Stimulated activated CD4-positive, alpha-beta T cell treated with anti-CD3 and anti-CD28 coated beads, Interleukin-12 subunit alpha, Interleukin-12 subunit beta, amount 100 ng/mL, for 4 hours (primary cell): Measurements from ENCODE around the gene DAGLA.
A peak's percentile ranks its signal among the peaks of the same experiment; 100 is the strongest.

Source experiments
- DNase-seq: peaks from one replicate; pipeline ENCODE4 v3.0.0-alpha.2; 2020

Gene DAGLA

DNA sequence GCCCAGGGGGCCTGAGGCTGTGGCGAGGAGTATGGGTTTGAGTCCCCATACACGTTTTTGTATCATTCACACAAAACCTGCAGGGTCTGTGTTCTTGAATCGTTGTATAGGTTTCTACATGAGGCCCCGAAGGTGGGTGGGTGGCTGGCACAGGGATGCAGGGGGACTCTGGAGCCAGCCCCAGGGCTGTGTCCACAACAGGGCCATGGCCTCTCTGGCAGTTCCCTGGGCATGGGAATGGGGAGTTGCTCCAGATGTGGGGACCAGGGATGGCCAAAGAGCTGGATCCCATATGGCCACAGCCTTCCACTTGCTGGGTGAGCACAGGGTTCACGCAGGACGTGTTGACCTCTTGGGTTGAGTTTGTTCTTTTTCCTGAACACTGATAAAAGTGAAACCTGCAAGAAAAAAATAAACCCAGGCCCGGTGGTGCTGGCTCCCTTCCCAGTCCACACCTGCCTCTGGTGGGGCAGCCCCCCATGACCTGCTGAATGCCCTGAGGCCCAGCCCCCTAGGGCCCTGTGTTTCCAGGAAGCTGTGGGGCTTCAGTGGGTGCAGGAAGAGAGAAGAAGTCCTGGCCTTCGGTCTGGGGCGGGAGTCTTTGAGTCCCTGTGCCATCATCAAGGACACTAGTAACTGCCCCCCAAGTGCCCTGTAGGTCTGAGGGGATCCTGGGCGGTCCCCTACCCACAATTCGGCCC lies 88.3 kb downstream of the DAGLA start:
- DNase-seq: no peak

DNA sequence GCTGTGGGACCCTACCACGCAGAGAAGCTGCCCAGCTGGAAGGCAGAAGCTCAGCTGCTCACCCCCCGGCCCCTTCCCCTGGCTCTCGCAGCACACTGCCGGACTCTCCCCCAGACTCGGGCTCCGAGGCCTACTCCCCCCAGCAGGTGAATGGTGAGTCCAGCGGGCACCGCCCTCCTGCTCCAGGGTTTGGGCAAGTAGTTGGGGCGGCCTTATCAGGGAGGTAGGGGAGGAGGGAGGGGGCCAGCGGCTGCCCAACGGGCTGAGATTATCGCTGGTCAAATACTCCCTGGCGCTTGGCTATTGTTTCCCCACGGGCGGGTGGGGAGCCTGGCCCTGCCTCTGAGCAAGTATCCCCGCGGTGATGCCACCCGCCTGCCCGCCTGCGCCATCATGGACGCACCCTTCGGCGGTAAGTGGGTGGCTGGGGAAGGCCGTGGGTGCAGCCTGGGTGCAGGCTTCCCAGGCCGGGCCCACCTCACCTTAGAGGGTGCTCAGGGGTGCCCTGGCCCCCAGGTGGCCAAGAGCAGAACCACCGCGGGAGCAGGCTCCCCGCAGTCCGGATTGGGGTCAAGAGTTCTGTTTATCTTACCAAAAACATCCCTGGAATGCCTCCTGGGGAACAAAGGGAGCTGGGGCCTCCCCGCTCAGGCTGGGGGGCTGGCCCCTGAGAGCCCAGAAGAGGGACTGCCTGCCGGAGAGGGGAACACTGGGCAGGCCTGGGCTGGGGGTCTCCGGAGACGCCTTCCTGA lies 89.2 kb downstream of the DAGLA start:
- DNase-seq: no peak

DNA sequence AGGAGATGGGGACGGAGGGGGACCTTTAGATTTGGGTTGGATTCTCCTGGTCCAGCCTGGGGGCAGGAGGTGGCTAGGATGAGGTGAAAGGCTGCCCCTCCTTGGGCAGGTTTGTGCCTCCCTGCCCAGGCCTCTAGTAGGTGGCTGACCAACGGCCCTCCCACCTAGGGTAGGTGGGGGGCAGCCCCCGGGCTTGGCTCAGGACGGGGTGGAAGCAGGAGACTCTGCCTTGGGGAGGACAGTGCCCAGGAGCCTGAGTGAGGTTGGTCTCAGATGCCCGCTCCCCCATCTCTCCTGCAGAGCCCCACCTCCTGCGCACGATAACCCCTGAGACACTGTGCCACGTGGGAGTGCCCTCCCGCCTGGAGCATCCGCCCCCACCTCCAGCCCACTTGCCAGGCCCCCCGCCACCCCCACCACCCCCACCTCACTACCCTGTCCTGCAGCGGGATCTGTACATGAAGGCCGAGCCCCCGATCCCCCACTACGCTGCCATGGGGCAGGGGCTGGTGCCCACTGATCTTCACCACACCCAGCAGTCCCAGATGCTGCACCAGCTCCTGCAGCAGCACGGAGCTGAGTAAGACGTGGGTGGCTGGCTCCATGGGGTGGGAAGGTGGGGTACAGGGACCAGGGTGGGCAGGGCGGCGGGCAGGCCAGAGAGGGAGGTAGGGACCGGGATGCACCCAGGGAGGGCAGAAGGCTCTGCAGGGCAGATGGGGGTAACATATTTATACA lies 89.9 kb downstream of the DAGLA start:
- no peak for DNase-seq

DNA sequence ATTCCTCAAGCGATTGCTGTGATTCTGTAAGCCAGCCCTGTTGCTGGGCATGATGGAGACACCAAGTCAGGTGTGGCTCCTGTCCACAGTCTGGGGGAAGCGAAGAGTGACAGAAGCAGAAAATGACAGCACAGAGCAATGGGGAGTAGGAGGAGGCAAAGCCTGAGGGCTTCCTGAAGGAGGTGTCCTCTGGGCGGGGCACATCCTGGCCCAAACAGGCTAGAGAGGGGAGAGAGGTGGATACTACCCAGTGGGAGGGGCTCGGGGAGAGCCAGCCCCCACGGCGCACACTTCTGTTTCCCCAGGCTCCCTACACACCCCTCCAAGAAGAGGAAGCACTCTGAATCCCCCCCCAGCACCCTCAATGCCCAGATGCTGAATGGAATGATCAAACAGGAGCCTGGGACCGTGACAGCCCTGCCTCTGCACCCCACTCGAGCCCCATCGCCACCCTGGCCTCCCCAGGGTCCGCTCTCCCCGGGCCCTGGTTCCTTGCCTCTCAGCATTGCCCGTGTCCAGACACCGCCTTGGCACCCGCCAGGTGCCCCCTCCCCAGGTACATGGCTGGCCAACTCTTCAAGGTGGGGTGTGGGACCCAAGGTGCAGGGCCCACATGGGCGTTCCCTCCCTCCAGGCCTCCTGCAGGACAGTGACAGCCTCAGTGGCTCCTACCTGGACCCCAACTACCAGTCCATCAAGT lies 91.2 kb downstream of the DAGLA start:
- DNase-seq: no peak

DNA sequence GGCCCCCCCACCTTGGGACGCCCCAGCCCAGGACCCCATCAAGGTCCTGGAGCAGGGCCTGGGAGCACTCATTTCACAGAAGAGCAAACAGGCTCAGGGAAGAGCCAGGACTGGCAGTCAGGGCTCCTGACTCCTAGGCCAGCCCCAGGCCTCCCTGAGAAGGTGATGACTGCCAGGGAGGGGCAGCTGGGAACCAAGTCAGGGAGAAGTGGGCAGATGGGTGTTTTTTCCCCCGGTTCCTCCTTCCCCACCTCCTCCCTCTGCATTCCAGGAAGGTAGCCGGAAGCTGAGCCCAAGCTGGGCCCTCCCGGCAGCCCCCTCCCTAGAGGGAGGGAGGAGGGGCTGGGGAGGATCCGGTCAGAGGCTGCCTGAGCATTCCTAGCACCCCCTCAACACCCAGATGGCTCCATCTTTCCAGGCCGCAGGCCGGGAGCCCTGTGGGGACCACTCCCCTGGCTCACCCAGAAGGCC lies 91.8 kb downstream of the DAGLA start:
- no peak for DNase-seq

DNA sequence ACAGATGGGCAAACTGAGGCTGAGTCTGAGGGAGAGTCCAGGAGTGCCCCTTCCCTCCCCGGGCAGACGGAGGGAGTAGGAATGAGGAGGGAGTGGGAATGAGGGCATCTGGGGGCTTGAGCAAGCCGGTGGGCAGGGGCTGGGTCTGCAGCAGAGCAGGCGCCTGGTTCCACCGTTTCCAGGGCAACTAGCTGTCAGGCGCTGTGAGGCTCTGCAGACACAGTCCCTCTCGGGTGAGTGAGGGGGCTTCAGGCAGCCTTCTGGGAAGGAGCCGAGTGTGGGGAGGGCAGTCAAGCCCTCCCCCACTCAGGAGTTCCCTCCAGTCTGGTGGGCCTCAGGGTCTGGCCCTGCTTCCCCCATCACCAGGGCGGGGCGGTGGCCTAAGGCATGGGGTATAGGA lies 93.2 kb downstream of the DAGLA start:
- DNase-seq: no peak

DNA sequence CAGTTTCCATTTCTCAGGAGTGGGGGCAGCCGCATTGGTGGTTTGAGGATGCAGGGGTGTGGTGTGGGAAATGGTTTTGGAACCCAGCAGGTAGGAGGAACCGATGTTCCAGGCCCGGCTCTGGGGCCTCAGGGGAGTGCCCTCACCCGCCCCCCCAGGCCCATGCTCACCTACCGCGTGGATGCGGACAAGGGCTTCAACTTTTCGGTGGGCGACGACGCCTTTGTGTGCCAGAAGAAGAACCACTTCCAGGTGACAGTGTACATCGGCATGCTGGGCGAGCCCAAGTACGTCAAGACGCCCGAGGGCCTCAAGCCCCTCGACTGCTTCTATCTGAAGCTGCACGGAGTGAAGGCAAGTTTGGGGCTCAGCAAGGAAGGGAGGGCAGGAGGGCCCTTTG lies 93.6 kb downstream of the DAGLA start:
- no peak for DNase-seq

DNA sequence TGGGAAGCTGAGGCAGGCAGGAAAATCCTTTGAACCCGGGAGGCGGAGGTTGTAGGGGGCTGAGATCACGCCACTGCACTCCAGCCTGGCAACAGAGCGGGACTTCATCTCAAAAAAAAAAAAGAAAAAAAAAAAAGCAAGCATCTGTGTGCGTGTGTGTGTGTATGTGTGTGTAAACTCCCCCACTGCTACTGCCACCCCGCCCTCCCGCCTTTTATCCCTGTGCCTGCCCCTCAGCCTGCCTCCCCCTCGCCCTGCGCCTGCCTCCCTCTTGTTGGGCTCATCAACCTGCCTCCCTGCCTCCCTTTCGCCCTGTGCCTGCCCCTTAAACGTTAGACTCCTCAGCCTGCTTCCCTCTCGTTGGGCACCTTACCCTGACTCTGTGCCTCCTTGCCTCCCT lies 94.2 kb downstream of the DAGLA start:
- DNase-seq: no peak

DNA sequence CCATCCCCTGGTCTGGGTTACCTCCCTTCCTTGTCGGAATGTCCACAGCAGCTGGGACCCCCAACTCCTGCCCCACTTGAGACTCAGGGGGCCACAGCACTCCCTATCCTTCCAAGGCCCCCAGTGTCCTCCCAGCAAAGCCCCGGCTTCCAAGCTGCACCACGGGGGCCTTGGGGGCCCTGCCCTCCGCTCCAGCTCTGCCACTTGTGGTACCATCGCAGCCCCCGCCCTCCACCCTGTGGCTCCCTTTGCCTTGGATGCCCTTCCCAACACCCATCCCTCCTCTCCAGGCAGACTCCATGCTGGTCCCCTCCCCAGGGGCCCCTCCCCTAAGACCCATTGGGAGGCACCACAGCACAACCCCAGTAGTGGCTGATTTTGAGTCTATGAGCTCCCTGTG lies 94.9 kb downstream of the DAGLA start:
- DNase-seq: no peak

DNA sequence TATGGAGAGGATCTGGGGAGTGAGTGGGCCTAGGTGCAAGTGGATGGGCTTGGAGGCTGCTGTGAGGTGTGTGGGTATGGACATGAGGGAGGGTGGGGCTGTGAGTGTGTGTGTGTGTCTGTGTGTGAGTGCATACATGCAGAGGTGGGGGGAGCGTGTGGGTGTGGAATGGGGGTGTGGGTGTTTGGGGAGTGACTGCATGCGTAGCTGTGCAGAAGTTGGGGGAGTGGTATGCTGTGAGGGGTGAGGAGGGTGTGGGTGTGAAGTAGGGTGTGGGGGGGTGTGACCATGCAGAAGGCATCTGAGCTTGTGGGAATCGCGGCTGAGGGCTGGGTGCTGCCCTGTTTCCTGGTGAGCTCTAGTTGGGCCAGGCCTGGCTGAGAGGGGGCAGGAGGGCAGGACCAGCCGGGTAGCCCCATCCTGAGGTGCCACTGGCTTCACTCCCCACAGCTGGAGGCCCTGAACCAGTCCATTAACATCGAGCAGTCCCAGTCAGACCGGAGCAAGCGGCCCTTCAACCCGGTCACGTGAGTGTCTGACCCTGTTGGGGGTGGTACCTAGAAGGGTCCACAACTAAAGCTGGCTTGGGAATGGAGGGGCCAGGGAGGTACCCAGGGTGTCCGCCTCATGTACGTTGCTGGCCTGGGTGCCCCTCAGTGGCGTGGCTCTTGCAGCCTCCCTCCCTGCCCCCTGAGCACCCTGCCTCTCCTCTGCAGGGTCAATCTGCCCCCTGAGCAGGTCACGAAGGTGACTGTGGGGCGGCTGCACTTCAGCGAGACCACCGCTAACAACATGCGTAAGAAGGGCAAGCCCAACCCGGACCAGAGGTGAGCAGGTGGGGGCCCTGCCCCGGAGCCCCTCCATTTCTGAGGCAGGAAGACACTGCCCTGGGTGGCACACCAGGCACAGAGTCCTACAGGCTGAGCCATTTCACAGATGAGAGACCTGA lies 95.7 kb downstream of the DAGLA start:
- DNase-seq: no peak

DNA sequence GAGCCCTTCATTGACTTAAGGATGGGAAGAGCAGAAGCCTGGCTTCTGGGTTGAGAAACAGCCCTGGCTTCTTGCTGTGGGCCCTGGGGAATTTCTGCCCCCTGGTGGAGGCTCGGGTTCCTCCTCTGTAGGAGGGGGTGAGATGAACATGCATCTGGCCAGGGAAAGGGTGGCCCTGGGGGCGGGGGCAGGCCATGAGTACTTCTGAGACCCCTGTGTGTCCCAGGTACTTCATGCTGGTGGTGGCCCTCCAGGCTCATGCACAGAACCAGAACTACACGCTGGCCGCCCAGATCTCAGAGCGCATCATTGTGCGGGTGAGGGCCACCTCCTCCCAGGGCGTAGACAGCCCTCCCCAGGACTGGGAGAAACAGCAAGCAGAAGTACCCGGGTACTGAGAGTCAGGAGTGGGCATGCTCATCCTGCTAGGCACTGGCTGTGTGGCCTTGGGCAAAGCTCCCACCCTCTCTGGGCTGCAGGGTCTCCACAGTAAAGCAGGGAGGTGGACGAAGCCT lies 96.4 kb downstream of the DAGLA start:
- DNase-seq: peak; percentile 60

DNA sequence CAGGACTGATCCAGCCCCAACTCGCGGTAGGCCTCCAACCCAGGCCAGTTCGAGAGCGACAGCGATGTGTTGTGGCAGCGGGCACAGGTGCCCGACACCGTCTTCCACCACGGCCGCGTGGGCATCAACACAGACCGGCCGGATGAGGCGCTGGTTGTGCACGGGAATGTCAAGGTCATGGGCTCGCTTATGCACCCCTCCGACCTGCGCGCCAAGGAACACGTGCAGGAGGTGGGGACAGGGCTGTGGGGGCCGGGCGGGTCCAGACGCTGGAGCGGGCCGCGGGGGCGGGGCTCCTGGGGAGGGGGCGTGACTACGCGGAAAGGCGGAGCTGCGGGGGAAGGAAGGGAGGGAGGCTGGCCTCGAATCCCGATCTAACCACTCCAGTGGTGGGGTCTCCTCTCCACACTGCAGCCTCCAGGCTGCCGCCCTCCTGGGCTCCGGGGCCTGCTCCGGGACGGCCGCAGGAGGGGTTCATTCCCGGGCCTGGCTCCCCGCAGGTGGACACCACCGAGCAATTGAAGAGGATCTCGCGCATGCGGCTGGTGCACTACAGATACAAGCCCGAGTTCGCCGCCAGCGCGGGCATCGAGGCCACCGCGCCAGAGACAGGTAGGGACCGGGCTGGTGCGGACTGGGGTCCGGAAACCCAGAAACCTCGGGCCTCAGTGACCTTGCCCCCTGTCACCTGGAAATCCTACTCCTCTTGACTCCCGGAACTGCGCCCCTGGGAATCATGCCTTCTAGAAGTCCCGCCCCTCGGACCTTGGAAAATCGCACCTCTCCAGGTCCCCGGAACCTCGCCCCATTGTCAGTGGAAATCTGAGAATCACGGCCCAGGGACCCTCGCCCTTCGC lies 97.3 kb downstream of the DAGLA start:
- peak; percentile 65 for DNase-seq

DNA sequence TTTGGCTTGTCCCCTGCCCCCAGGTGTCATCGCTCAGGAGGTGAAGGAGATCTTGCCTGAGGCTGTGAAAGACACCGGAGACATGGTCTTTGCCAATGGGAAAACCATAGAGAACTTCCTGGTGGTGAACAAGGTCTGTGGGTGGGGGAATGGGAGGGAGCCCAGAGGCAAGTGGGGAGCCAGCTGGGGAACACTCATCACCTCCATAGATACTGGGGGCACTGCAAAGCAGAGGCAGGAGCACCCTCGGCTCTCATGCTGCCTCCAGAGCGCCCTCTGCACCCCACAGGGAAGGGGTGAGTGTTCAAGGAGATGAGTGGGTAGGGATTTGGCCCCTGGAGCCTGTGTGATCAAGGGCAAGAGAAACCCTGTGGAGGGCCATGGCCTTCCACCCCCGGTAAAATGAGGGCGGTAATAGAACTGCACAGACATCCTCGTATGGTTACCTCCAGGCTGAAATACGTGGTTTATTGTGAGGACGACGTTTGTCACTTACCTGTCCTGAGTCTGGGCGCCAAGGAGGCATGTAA lies 98.2 kb downstream of the DAGLA start:
- no peak for DNase-seq

DNA sequence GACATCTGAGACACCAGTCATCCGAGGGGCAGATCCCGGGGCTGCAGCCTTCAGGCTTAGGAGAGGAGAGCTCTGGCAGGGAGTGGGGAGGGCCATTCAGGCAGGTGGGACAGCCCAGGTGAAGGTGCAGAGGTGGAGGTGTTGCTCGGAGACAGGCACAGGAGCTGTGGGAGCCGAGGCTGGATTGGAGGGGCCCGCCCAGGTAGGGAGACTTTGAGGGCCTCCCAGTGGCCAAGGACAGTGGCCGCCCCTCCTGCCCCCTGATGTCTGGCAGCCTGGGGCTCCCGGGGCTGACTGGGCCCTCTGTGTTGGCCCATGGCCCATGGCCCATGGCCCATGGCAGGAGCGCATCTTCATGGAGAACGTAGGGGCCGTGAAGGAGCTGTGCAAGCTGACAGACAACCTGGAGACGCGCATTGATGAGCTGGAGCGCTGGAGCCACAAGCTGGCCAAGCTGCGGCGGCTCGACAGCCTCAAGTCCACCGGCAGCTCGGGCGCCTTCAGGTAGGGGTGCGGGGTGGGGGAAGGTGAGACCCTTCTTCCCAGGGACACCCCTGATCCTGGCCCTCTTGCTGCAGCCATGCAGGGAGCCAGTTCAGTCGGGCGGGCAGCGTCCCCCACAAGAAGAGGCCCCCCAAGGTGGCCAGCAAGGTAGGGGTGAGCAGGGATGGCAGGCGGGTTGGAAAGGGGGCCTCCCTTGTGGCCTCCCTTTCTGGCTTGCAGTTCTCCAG lies 98.9 kb downstream of the DAGLA start:
- DNase-seq: no peak

DNA sequence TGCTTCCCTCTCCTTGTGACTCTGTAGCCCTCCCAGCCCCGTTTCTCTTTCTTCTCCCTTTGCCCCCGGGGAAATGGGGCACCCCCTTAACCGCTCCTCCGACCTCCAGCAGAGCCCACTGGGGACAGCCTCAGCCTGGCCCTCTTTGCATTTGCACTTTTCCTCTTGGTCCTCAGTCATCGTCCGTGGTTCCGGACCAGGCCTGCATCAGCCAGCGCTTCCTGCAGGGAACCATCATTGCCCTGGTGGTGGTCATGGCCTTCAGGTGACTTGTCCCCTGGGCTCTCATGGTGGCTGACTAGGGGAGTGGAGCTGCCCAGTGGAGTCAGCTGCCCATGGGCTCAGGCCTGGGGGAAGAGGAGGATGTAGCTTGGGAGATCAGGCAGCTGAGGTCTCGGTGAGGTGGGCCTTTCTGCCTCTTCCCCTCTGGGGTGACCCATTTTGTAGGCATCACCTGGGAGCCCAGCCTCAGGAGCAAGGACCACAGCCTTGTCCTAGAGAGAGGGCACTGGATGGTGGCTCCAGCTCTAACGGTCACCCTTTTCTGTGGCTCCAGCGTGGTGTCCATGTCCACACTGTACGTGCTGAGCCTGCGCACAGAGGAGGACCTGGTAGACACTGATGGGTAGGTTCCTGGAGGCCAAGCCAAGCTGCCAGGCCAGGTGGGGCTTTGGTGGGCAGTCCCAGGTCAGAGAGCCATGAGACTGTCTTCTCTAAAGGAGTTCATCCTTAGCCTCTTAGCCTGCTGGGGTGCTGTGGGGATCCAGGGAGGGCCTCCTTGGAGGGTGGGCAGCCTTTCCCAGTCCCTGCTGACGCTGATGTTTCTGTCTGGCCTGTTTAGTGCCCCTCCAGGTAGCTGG lies 99.7 kb downstream of the DAGLA start:
- no peak for DNase-seq

DNA sequence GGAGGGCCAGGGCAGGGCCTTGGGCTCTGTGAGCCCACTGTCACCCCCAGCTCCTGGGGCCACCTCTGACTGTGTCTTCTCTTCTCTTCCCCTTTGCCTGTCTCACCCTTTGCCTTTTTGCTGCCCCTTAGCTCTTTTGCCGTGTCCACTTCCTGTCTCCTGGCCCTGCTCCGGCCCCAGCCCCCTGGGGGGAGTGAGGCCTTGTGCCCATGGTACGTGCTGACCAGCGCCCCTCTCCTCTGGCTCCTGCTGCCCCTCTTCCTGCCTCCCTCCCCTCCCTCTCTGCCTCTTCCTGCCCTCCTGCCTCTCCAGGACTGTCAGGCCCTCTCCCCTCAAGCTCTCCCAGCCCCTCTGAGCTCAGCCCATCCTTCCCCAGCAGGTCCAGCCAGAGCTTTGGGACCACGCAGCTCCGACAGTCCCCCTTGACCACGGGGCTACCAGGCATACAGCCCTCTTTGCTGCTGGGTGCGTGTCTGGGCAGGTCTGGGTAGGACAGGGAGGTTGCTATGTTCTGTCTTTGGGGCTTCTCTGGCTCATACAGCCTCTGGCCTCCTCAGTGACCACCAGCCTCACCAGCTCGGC lies 100.5 kb downstream of the DAGLA start:
- no peak for DNase-seq

DNA sequence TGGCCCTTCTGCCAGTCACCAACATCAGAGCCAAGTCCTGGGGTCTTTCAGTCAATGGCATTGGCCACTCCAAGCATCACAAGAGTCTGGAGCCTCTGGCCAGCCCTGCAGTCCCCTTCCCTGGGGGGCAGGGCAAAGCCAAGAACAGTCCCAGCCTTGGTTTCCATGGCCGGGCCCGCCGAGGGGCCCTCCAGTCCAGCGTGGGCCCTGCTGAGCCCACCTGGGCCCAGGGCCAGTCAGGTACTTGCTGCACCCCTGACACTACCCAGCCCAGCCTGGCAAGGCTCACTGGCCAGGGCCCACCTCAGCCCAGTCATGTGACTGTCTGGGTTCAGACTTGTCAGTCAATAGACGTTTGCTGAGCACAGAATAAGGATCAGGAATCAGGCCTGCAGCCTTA lies 101.4 kb downstream of the DAGLA start:
- no peak for DNase-seq

DNA sequence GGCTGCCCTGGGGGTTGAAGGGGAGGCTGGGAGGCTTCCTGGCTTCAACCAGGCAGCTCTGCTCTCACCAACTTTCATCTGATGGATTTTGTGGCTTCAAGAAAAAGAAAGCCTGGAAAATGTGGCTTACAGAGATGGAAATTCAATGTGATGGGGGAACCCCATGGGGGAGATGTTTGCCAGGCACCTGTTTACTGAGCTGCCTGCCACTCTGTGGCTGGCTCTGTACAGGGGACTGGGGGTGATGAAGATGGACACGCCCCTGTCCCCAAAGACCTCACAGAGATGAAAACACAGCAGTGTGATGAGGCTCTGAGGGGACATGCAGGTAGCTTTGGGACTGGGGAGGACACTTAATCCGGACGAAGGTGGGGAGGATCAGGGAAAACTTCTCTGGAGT lies 102.1 kb downstream of the DAGLA start:
- DNase-seq: no peak
